ENCODE measurements around the gene MLX.

- no peak for TF ChIP-seq CTCF (IDR thresholded peaks at IDR 0.05)
- no peak for TF ChIP-seq POLR2AphosphoS5 (IDR thresholded peaks at IDR 0.05)
- TF ChIP-seq POLR2A (IDR thresholded peaks at IDR 0.05) = no peak
- no peak for TF ChIP-seq EP300 (IDR thresholded peaks at IDR 0.05)
Measured at GRCh38 chr17:42612013-42612412, 45.1 kb downstream of the MLX start.
